Right lobe of liver (tissue), 6 donors: ENCODE data around the gene ATXN1. TPM values are rescaled to one million over a fixed set of nuclear protein-coding genes. Genes with fewer than 3 reads are reported as not detected.

Experiments
- ATAC-seq, 4 donors: fragments of 200-7000 bp; cut with Tn5 transposase; one replicate each; pipeline ENCODE4 v1.9.1; 2020; ENCODE audit warnings: mild to moderate bottlenecking in 4 of 4, moderate library complexity in 4 of 4
- DNase-seq, 3 donors: peaks; one replicate each; pipeline ENCODE4 v3.0.0-alpha.2; 2020
- H3K27ac ChIP-seq, 3 donors: fragments of 200-600 bp; one replicate each; pipeline ENCODE4 v1.8.0; 2022
- H3K27me3 ChIP-seq, 2 donors: fragments of 200-600 bp; one replicate each; pipeline ENCODE4 v1.8.0; 2022
- H3K36me3 ChIP-seq, 4 donors: fragments of 200-600 bp; sonication (generic) in 1 of 4; one replicate each; pipeline versions ENCODE4 v1.5.1 to v1.8.0; 2017 to 2022; ENCODE audit warnings: control low read depth in 1 of 4
- H3K4me1 ChIP-seq, 4 donors: fragments of 200-600 bp; sonication (generic) in 1 of 4; one replicate each; pipeline versions ENCODE4 v1.5.1 to v1.8.0; 2017 to 2022; ENCODE audit warnings: control low read depth in 1 of 4
- H3K4me3 ChIP-seq, 3 donors: fragments of 200-600 bp; one replicate each; pipeline ENCODE4 v1.8.0; 2022
- H3K9me3 ChIP-seq, 4 donors: fragments of 200-600 bp; sonication (generic) in 1 of 4; one replicate each; pipeline versions ENCODE4 v1.5.1 to v1.8.0; 2017 to 2022; ENCODE audit warnings: control low read depth in 1 of 4
- CTCF ChIP-seq, 4 donors: fragments of 200-600 bp in 3 of 4; fragments of 450-650 bp in 1 of 4; IDR thresholded peaks; one replicate each; pipeline versions ENCODE4 v1.5.1 to v1.8.0; 2016 to 2022; ENCODE audit warnings: antibody characterized with exemption in 4 of 4, mild to moderate bottlenecking in 2 of 4
- POLR2A ChIP-seq: fragments of 450-650 bp; IDR thresholded peaks from one replicate; pipeline ENCODE4 v1.6.1; 2017; ENCODE audit warnings: antibody characterized with exemption, mild to moderate bottlenecking
- WGBS: methylation state at CpG from one replicate; pipeline ENCODE4 v1.1.6; 2018; ENCODE audit warnings: low coverage, low lambda C conversion rate; ENCODE audit not compliant: insufficient coverage; ENCODE audit errors: missing lambda C conversion rate; 5-methylcytosine and 5-hydroxymethylcytosine counted together
- intact Hi-C, 2 donors: fragments of 100-400 bp; cut with DNase I; formaldehyde crosslinking; loops; one replicate each; pipeline versions ENCODE4 v1.11.2 to v1.14.1; 2022
- total RNA-seq, 6 experiments: library from RNA; depleted of rRNA in 2 of 6; stranded (reverse); fragments of >200 nt in 2 of 6; fragmentation: NEBNext Ultra II Directional in 3 of 6; extraction: Animal tissue kit (Norgen Biotek cat#: 25700) in 3 of 6; gene quantifications; one replicate each; pipeline versions ENCODE4 v1.1.0 to v1.2.4, GENCODE V29; 2016 to 2023
- donor health status: DM: no; HTN: yes; CAD: no.
- donor health status: DM: no; HTN: no; CAD: no.
- donor health status: DM: no; HTN: no; CAD: no.
- donor health status: DM: no; HTN: yes; CAD: no.
- donor health status: DM: no; HTN: yes; CAD: no.

The ATXN1 gene
- total RNA-seq, 6 experiments from 2014 or later: 23.2 to 28.7 (median 25.0) TPM

- H3K27me3 ChIP-seq: no peaks in the 10 kb centered on the region
- intact Hi-C loops: no loop called here
- ATAC-seq: no peak
- DNase-seq: no peak
- WGBS: 71% methylated on average over 5 of the region's 5 CpGs
- H3K9me3 ChIP-seq: no peaks in the 10 kb centered on the region
- H3K27ac ChIP-seq: no peak overlapping the region
- H3K4me1 ChIP-seq: no peaks in the 10 kb centered on the region
- H3K36me3 ChIP-seq: no peaks in the 10 kb centered on the region
- H3K4me3 ChIP-seq: no peak overlapping the region
- TF ChIP-seq CTCF (IDR thresholded peaks at IDR 0.05) (no peak), POLR2A (no peak)
Observed at GRCh38 chr6:16493112-16493511, 268.1 kb downstream of the ATXN1 start.

GRCh38 chr6:16491666-16492313, 269.5 kb downstream of the ATXN1 start:
- DNase-seq (no peak), ATAC-seq (peak; percentile 74 to 87 (median 84))
- Histone ChIP-seq H3K36me3 (no peaks in the 10 kb centered on the region), H3K9me3 (no peaks in the 10 kb centered on the region), H3K27ac (no peak overlapping the region), H3K27me3 (no peaks in the 10 kb centered on the region), H3K4me1 (no peaks in the 10 kb centered on the region), H3K4me3 (no peak overlapping the region)
- intact Hi-C loops: no loop called here
- WGBS: 41% methylated on average over 4 of the region's 5 CpGs
- no peak for TF ChIP-seq POLR2A
- TF ChIP-seq CTCF (IDR thresholded peaks at IDR 0.05): no peak

- no peaks in the 10 kb centered on the region for H3K36me3 ChIP-seq
- WGBS: 80% methylated on average over 1 of the region's 2 CpGs
- ATAC-seq: no peak
Observed at GRCh38 chr6:16490616-16491015, 270.6 kb downstream of the ATXN1 start.

GRCh38 chr6:16488813-16489212, 272.4 kb downstream of the ATXN1 start:
- TF ChIP-seq CTCF (IDR thresholded peaks at IDR 0.05) (no peak), POLR2A (no peak)
- WGBS: 63% methylated on average over 2 of the region's 2 CpGs
- ATAC-seq: no peak

More at GRCh38 chr6:16490616-16491015, 270.6 kb downstream of the ATXN1 start:
- no peaks in the 10 kb centered on the region for H3K9me3 ChIP-seq
- TF ChIP-seq CTCF (IDR thresholded peaks at IDR 0.05): no peak
- no peak for TF ChIP-seq POLR2A
- no peaks in the 10 kb centered on the region for H3K27me3 ChIP-seq
- no peak overlapping the region for H3K27ac ChIP-seq
- intact Hi-C loops: no loop called here
- no peaks in the 10 kb centered on the region for H3K4me1 ChIP-seq
- no peak for DNase-seq
- no peak overlapping the region for H3K4me3 ChIP-seq

More at GRCh38 chr6:16488813-16489212, 272.4 kb downstream of the ATXN1 start:
- H3K36me3 ChIP-seq: no peaks in the 10 kb centered on the region
- intact Hi-C loops: no loop called here
- DNase-seq: no peak
- no peak overlapping the region for H3K4me3 ChIP-seq
- H3K9me3 ChIP-seq: no peaks in the 10 kb centered on the region
- no peaks in the 10 kb centered on the region for H3K27me3 ChIP-seq
- no peaks in the 10 kb centered on the region for H3K4me1 ChIP-seq
- H3K27ac ChIP-seq: no peak overlapping the region
